Heart left ventricle (tissue), 13 donors: ENCODE results near the gene MPO.

Experiments
- POLR2A ChIP-seq, 2 donors: fragments of 450-650 bp; IDR thresholded peaks; one replicate each; pipeline ENCODE4 v1.6.1; 2017; ENCODE audit warnings: antibody characterized with exemption in 2 of 2, mild to moderate bottlenecking in 2 of 2, moderate library complexity in 2 of 2
- TF ChIP-seq, protein P1 (sequence below), 12 donors: fragments of 200-600 bp; sonication (generic) in 4 of 12; IDR thresholded peaks; one replicate each; pipeline versions ENCODE4 v1.5.0 to v1.8.0; 2018 to 2022; ENCODE audit warnings: antibody characterized with exemption in 12 of 12, mild to moderate bottlenecking in 5 of 12
- donor health status: ischemic (EF 13 %, LVEDD 7.1; RV severe dilation, severe dysfunction).
- donor health status: DM: no; HTN: yes; CAD: no.
- donor health status: DM: no; HTN: no; CAD: no.
- donor health status: ischemic (EF 25% LVEDD 6.9; RV normal size, moderate dysfunction).
- donor health status: ischemic (EF 25% LVEDD 5.7; RV mildly dilated, moderate dysfunction).
- donor health status: ischemic (EF 35%, LVEDD 5.7; RV mildly dilated, moderate dysfunction).
- donor health status: nonischemic (EF 11% LVEDD 7.7; RV severe dilation, severe dysfunction).
- donor health status: DM: yes; HTN: yes; CAD: no.
- donor health status: PGD.
- donor health status: ischemic (EF 29% LVEDD 5.4; RV normal size, mild dysfunction).
- donor health status: nonischemic (EF 23%, LVEDD 6.1; RV moderate dilation, normal function).

DNA sequence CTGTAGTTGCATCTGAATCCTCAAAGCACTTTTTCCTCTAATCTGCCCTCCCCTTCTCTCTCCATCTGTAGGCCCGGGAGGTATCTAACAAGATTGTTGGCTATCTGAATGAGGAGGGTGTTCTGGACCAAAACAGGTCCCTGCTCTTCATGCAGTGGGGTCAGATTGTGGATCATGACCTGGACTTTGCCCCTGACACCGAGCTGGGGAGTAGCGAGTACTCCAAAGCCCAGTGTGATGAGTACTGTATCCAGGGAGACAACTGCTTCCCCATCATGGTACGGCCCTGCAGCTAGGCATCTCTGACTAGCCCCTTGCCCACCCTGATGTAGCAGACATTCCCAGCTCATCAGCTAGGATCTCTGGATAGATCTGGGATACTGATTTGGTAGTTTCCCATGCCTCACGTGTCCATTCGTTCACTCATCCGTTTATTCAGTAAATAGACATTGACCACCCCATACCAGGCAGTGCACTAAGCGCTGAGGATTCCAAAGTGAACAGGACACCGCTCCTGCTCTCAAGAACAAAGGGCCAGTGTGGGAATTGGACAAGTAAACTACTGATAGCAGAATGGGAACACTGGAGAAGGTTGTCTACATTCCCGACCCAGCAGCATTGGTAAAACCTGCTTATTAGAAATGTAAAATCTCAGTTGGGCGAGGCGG lies 30.3 kb downstream of the MPO start:
- TF ChIP-seq, protein P1, sequence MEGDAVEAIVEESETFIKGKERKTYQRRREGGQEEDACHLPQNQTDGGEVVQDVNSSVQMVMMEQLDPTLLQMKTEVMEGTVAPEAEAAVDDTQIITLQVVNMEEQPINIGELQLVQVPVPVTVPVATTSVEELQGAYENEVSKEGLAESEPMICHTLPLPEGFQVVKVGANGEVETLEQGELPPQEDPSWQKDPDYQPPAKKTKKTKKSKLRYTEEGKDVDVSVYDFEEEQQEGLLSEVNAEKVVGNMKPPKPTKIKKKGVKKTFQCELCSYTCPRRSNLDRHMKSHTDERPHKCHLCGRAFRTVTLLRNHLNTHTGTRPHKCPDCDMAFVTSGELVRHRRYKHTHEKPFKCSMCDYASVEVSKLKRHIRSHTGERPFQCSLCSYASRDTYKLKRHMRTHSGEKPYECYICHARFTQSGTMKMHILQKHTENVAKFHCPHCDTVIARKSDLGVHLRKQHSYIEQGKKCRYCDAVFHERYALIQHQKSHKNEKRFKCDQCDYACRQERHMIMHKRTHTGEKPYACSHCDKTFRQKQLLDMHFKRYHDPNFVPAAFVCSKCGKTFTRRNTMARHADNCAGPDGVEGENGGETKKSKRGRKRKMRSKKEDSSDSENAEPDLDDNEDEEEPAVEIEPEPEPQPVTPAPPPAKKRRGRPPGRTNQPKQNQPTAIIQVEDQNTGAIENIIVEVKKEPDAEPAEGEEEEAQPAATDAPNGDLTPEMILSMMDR (IDR thresholded peaks at IDR 0.05) = no peak
- no peak for TF ChIP-seq POLR2A (IDR thresholded peaks at IDR 0.05)
